GM19043 (cell line): ENCODE measurements around the gene SPIRE2.
"Not testable (repeated sequence)": the region's sequence is repeated elsewhere in the genome, so short reads cannot be mapped to it uniquely, and the experiment has no call there.

ENCODE experiments used
- ATAC-seq: cut with Tn5 transposase; IDR thresholded peaks from one replicate; pipeline ENCODE4 v1.9.1; 2021; ENCODE audit warnings: low read depth; ENCODE audit not compliant: unreplicated experiment

Gene SPIRE2

GRCh38 chr16:89911375-89911774, 83.1 kb downstream of the SPIRE2 start:
- no peak for ATAC-seq

GRCh38 chr16:89912143-89912542, 83.9 kb downstream of the SPIRE2 start:
- no peak for ATAC-seq

- no peak for ATAC-seq
Observed at GRCh38 chr16:89912627-89913026, 84.4 kb downstream of the SPIRE2 start.

GRCh38 chr16:89913408-89914387, 85.4 kb downstream of the SPIRE2 start:
- ATAC-seq = no peak

- not testable (repeated sequence) for ATAC-seq
Observed at GRCh38 chr16:89914642-89915285, 86.5 kb downstream of the SPIRE2 start.

- ATAC-seq = no peak
Observed at GRCh38 chr16:89915303-89916232, 87.3 kb downstream of the SPIRE2 start.

- peak; percentile 70 for ATAC-seq
Observed at GRCh38 chr16:89917773-89918452, 89.6 kb downstream of the SPIRE2 start.

- no peak for ATAC-seq
Observed at GRCh38 chr16:89918453-89919347, 90.4 kb downstream of the SPIRE2 start, which contains the start of gene MC1R. TSS of gene MC1R (plus strand) at chr16:89918862. CDS start at chr16:89919259, 397 bp downstream.

- no peak for ATAC-seq
Observed at GRCh38 chr16:89919535-89920406, 91.5 kb downstream of the SPIRE2 start.

- no peak for ATAC-seq
Observed at GRCh38 chr16:89920723-89921122, 92.4 kb downstream of the SPIRE2 start.
